CD4-positive, alpha-beta T cell treated with Interleukin-2 at 100 ng/mL for 4 hours (primary cell): ENCODE results near the gene GLIS1.

Experiments
- DNase-seq: peaks from one replicate; pipeline ENCODE4 v3.0.0-alpha.2; 2020; ENCODE audit warnings: low spot score

GLIS1 gene

GRCh38 chr1:53678938-53679825 is 59.8 kb downstream of the GLIS1 start:
- DNase-seq: no peak

DNA sequence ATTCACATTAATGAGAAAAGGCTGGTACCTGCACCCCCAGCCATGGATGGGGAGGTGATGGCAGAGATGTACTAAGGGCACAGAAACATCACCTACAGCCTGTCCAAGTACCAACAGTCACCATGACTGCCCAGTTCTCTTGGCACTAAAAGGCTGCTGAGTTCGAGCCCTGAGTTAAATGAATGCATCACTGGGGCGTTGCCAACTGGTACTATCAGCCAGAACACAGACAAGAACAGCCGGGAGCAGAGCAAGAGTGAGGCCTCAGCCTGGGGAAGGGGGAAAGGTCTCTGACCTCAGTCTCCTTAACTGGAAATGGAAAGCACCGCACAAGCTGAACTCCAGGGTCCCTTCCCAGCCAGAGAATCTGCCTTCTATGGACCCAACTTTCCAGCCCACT is 60.5 kb downstream of the GLIS1 start:
- no peak for DNase-seq

DNA sequence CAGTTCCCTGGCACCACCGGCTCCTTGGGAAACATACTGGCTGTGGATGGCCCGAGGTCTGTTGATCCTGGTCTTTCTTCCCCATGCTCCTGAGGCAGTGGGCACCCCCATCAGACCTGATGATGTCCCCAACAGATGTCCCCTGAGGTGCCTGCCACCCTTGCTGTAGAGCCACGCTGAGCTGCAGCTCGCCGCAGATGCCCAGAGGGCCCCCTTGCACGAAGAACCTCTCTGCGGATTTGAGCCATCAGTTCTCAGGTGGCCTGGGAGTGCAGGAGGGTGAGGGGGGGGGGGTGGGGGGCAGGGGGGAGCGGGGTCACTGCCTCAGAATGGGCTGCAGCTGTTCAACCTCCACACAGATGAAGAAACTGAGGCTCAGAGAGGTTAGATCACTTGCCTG is 60.9 kb downstream of the GLIS1 start:
- no peak for DNase-seq

DNA sequence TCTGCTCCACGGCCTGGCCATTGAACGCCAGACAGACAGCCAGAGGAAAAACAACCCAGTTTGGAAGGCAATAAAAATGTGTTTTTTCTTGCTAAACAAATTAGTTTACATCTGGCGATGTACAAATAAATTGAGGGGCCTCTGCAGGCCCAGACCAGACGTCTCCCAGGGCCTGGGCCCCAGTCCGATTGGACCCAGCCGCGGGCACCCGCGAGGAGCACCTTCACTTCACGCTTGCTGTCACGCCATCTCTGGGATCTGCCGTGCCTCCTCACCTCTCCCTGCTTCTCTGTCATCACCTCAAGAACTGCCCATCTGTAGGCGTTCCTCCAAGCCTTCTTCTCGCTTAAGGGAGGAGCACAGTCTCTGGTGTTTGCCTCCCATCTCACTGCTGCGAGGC is 61.5 kb downstream of the GLIS1 start:
- no peak for DNase-seq

- DNase-seq: no peak
Measured at GRCh38 chr1:53672785-53673184, 66.2 kb downstream of the GLIS1 start.

- no peak for DNase-seq
Measured at GRCh38 chr1:53672243-53672642, 66.7 kb downstream of the GLIS1 start.

DNA sequence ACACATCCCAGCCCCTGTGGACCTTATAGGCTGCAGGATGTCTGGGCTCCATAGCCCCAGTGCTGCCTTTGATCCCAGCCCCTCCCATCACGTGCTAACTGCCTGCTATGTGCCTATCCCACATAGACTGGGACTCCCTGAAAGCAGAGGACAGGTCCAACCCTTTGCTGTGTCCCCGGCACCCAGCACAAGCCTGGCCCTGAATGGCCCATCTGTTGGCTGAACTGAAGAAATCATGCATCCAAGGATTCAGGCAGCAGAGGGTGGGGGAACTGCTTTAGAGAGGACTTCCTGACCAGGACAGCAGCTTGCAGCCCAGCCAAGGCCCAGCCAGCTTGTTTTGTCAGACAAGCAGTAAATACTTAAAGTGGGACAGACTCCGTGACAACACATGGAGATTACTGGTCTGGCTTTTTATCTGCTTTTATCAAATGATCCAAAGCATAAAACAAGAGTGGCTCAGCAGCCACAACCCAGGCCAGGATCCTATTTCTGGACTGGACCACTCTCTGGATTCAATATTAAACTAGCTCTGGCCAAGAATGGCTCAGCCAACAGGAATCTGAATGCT is 69.3 kb downstream of the GLIS1 start:
- no peak for DNase-seq

- DNase-seq: no peak
Measured at GRCh38 chr1:53666566-53666965, 72.4 kb downstream of the GLIS1 start.

DNA sequence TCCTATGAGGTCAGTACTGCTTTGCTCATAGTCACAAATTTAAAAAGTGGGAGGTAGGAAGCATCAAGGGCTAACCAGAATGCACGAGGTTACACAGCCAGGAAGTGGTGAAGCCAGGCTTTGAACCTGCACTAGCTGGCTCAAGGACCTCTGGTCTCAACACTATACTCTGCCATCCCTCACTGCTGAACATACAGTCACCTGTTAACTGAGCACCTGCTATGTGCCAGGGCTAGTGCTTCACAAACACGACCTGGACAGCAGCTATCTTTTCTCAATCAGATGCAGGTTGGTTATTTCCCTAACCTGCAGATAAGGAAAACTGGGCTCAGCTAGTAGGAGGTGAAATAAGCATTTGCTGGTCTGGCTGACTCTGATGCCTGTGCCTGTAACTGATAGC is 73.0 kb downstream of the GLIS1 start:
- DNase-seq: no peak

DNA sequence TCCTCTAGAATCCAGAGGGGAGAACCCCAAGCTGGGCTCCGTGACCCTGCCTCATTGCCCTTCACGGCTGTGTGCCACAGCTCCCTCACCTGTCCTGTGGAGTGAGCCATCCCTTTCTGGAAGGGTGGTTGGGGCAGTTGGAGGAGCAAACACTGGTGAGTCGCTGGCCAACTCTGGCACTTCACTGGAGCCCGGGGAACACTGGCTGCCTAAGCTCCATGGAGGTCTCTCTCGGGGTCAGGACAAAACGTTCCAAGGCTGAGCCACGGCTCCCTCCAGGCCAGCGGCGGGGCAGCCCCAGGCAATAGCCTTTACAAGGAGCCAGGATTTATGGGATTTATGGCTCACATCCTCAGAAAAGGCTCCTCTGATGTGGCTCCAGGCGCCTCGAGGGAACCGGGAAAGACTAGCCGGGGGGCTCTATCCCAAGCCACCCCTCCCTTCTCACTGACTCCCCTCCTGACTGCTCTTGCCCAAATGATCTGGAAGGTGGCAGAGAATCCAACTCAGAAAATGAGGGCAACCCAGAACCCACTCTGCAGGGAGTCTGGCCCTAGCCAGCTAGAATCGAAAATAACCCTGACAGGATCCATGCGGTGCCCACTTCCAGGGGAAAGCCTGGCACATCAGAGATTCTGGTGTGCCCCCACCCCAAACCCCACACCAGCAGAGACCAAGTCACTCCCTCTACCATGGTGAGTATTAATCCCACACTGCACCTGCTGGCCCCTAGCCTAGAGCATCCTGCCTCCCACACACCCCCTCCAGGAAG is 75.2 kb downstream of the GLIS1 start:
- DNase-seq: no peak

DNA sequence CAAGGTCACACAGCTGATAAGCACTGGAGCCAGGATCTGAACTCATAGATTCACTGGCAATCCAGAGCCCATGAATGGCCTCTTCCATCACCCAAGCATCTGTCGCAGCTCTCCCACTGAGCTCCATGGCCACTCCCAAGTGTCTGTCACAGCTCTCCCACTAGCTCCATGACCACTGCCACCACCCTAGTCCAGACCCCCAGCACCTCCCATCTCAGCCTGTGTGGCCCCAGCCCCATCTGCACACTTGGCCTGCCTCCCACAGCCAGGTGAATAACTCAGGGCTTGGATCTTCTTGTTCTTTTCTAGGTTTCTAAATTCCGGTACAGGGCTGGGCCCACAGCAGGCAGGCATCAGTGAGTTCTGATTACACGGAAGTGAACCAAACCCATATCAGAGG is 76.0 kb downstream of the GLIS1 start:
- DNase-seq: no peak

DNA sequence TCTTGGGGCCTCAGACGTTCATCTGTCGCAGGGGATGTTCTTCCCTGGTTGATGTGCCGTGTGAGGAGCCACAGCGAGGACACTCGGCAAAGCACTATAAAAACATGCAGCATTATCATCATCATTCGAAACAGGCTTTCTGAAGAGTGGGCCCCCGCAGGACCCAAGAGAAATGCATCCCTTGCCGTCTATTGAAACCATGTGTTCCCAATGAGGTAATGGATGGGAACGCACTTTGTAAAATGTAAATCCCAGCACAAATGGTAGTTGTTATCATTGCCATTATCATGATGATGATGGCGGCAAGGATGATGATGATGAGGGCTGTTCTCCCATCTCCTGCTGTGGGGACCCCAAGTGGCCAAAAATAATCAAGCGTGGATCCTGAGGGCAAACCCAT is 76.8 kb downstream of the GLIS1 start:
- no peak for DNase-seq

GRCh38 chr1:53661496-53661895 is 77.5 kb downstream of the GLIS1 start:
- DNase-seq: no peak

- no peak for DNase-seq
Measured at GRCh38 chr1:53660666-53661065, 78.3 kb downstream of the GLIS1 start.

GRCh38 chr1:53659436-53659835 is 79.5 kb downstream of the GLIS1 start:
- no peak for DNase-seq

GRCh38 chr1:53658489-53659230 is 80.3 kb downstream of the GLIS1 start:
- DNase-seq: no peak

DNA sequence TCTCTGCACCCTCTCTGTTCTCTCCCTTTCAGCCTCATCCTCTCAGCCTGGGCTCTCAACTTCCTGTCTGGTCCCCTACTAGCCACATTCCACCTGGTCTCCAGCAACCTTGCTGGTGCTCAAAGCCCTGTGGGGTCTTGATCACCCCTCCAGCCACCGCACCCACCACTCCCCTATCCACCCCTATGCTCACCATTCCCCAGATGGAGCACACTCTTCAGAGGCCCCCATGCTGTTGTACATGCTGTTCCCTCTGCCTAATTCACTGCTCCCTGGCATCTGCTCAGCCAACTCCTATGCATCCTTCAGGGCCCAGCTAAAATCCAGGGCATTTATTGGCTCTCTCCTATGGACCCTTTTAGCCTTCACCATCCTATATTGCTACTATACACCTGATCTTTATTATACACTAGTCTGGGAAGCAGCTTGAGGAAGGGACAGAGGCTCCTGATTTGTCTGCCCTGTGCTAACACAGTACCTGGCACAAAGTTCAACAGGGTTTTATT is 81.0 kb downstream of the GLIS1 start:
- DNase-seq: no peak

DNA sequence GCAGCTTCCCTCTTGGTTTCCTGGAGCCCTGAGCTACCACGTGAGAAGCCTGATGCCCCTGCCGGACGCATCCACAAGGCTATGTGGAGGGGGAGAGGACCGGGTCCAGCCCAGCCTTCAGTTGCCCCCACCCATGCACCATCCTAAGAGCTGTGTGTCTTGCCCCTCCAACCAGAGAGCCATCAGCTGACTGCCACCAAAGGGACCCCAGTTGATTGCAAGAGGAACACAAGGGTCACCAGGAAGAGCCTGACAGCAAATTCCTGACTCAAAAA is 81.5 kb downstream of the GLIS1 start:
- no peak for DNase-seq

GRCh38 chr1:53656747-53657530 is 82.0 kb downstream of the GLIS1 start:
- no peak for DNase-seq

DNA sequence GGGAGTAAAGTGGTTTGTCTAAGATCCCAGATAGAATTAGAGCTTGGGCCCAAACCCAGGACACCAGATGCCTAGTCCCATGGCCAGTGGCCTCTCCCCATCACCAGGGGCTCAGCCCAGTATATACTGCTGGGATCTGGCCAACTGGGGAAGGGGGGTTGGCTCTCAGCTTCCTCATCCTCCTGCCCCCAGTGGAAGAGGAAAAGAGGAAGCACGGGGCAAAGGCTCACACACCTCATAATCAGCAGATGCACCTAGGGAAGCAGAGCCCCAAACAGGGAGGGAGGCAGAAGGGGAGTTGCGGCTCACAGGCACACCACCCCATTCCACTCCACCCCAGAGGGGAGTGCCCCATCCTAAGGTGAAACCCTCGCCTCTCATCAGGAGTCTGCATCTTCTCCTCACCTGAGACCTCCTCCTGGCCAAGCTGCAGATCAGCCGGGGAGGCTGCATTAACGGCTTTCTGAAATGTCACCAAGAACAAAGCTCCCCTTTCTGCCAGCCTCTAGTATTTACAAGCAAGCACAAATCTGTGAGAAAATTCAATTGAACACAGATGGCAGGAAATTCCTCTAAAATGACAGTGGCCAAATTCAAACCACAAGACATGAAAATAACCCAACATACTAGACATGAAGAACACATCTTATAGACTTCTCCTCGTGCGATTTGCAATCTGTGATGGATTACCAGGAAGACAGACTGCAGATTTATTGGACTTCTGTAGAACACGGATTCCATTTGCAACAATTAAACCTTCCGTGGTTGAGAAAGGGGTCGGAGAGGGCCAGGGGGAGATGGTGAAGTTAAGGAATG is 82.8 kb downstream of the GLIS1 start:
- no peak for DNase-seq
